Measurements from ENCODE around the gene TMEM236.
A peak's percentile ranks its signal among the peaks of the same experiment; 100 is the strongest.

TMEM236 gene

GRCh38 chr10:17790651-17791050, 38.6 kb downstream of the TMEM236 start:
- no peak for DNase-seq (ENCODE audit: low read depth)
- no peak overlapping the region for H3K4me3 ChIP-seq (ENCODE audit: low read depth, low read length)
- TF ChIP-seq CTCF (IDR thresholded peaks at IDR 0.05; ENCODE audit: insufficient read depth, low read depth, low read length, missing control alignments) = no peak

- H3K4me3 ChIP-seq (ENCODE audit: low read depth, low read length) = no peak overlapping the region
- TF ChIP-seq CTCF (IDR thresholded peaks at IDR 0.05; ENCODE audit: insufficient read depth, low read depth, low read length, missing control alignments) = no peak
- DNase-seq (ENCODE audit: low read depth) = no peak
Measured at GRCh38 chr10:17792991-17793390, 41.0 kb downstream of the TMEM236 start.

- TF ChIP-seq CTCF (IDR thresholded peaks at IDR 0.05; ENCODE audit: insufficient read depth, low read depth, low read length, missing control alignments) = no peak
- DNase-seq (ENCODE audit: low read depth) = no peak
- H3K4me3 ChIP-seq (ENCODE audit: low read depth, low read length) = no peak overlapping the region
Measured at GRCh38 chr10:17793823-17794644, 42.0 kb downstream of the TMEM236 start.

- TF ChIP-seq CTCF (IDR thresholded peaks at IDR 0.05; ENCODE audit: insufficient read depth, low read depth, low read length, missing control alignments) = no peak
- DNase-seq (ENCODE audit: low read depth) = no peak
- no peak overlapping the region for H3K4me3 ChIP-seq (ENCODE audit: low read depth, low read length)
Measured at GRCh38 chr10:17795083-17795482, 43.1 kb downstream of the TMEM236 start.

GRCh38 chr10:17795813-17796594, 44.0 kb downstream of the TMEM236 start:
- DNase-seq (ENCODE audit: low read depth) = no peak
- H3K4me3 ChIP-seq (ENCODE audit: low read depth, low read length) = no peak overlapping the region
- TF ChIP-seq CTCF (IDR thresholded peaks at IDR 0.05; ENCODE audit: insufficient read depth, low read depth, low read length, missing control alignments) = no peak

- H3K4me3 ChIP-seq (ENCODE audit: low read depth, low read length) = no peak overlapping the region
- DNase-seq (ENCODE audit: low read depth) = no peak
- TF ChIP-seq CTCF (IDR thresholded peaks at IDR 0.05; ENCODE audit: insufficient read depth, low read depth, low read length, missing control alignments) = peak; percentile 9
Measured at GRCh38 chr10:17801507-17801906, 49.5 kb downstream of the TMEM236 start.

Data from GM12865 (cell line).